MM.1S (cell line): ENCODE results near the gene RPS6KA6.

Source experiments
- DNase-seq: peaks from one replicate; pipeline ENCODE4 v3.0.0-alpha.2; 2015
- H2AFZ ChIP-seq: fragments of 300-600 bp; sonication (generic); 2 replicates; pipeline ENCODE4 v1.6.0; 2016; ENCODE audit warnings: antibody characterized with exemption, low read length
- H3F3A ChIP-seq: fragments of 300-600 bp; sonication (generic); 2 replicates; pipeline ENCODE4 v1.6.1; 2016; ENCODE audit warnings: mild to moderate bottlenecking, antibody characterized with exemption, low read length, moderate library complexity, mixed read lengths; ENCODE audit not compliant: insufficient read depth
- H3K27ac ChIP-seq: fragments of 300-600 bp; sonication (generic); 2 replicates; pipeline ENCODE4 v1.5.1; 2016; ENCODE audit warnings: mild to moderate bottlenecking, low read length
- H3K27me3 ChIP-seq: fragments of 300-600 bp; sonication (generic); replicated peaks from 2 replicates; pipeline ENCODE4 v1.6.0; 2016; ENCODE audit warnings: low read length; ENCODE audit not compliant: insufficient read depth
- H3K36me3 ChIP-seq: fragments of 300-600 bp; sonication (generic); replicated peaks from 2 replicates; pipeline ENCODE4 v1.6.1; 2016; ENCODE audit warnings: mild to moderate bottlenecking, low read length, mixed read lengths; ENCODE audit not compliant: insufficient read depth
- H3K4me1 ChIP-seq: fragments of 300-600 bp; sonication (generic); 2 replicates; pipeline ENCODE4 v1.6.1; 2016; ENCODE audit warnings: low read length, mixed read lengths
- H3K4me2 ChIP-seq: fragments of 300-600 bp; sonication (generic); 2 replicates; pipeline ENCODE4 v1.6.0; 2016; ENCODE audit warnings: low read depth, low read length
- H3K4me3 ChIP-seq: fragments of 300-600 bp; sonication (generic); 2 replicates; pipeline ENCODE4 v1.5.1; 2016; ENCODE audit warnings: low read length, mixed read lengths
- H3K79me2 ChIP-seq: fragments of 300-600 bp; sonication (generic); 2 replicates; pipeline ENCODE4 v1.6.1; 2016; ENCODE audit warnings: mixed run types, low read length, mixed read lengths
- H3K9ac ChIP-seq: fragments of 300-600 bp; sonication (generic); 2 replicates; pipeline ENCODE4 v1.6.1; 2016; ENCODE audit warnings: low read length, mixed read lengths
- H3K9me2 ChIP-seq: fragments of 300-600 bp; sonication (generic); replicated peaks from 2 replicates; pipeline ENCODE4 v1.6.1; 2016; ENCODE audit warnings: mild to moderate bottlenecking, low read length, mixed read lengths; ENCODE audit not compliant: insufficient read depth
- H3K9me3 ChIP-seq: fragments of 300-600 bp; sonication (generic); replicated peaks from 2 replicates; pipeline ENCODE4 v1.6.1; 2016; ENCODE audit warnings: mild to moderate bottlenecking, low read length, mixed read lengths; ENCODE audit not compliant: insufficient read depth
- H4K20me1 ChIP-seq: fragments of 300-600 bp; sonication (generic); 2 replicates; pipeline ENCODE4 v1.6.1; 2016; ENCODE audit warnings: mild to moderate bottlenecking, low read length, moderate library complexity, mixed read lengths; ENCODE audit not compliant: insufficient read depth
- CTCF ChIP-seq: fragments of 300-600 bp; sonication (generic); IDR thresholded peaks from 2 replicates; pipeline ENCODE4 v1.5.1; 2016; ENCODE audit warnings: antibody characterized with exemption, low read length, mixed read lengths
- EZH2 ChIP-seq: fragments of 300-600 bp; sonication (generic); optimal IDR thresholded peaks from 2 replicates; pipeline ENCODE3; 2017; ENCODE audit warnings: low read depth, mild to moderate bottlenecking, antibody characterized with exemption, low read length, mixed read lengths
- EZH2phosphoT487 ChIP-seq: fragments of 300-600 bp; sonication (generic); IDR thresholded peaks from 2 replicates; pipeline ENCODE4 v1.6.1; 2018; ENCODE audit warnings: antibody characterized with exemption, low read length

RPS6KA6 gene

GRCh38 chrX:84216406-84216805, 28.4 kb upstream of the RPS6KA6 start:
- H2AFZ ChIP-seq: no peak overlapping the region
- no peak for TF ChIP-seq CTCF
- no peak for TF ChIP-seq EZH2phosphoT487
- no peak for TF ChIP-seq EZH2
- H3K36me3 ChIP-seq: no peaks in the 10 kb centered on the region
- H3K9me3 ChIP-seq: no peaks in the 10 kb centered on the region
- no peak overlapping the region for H3K27ac ChIP-seq
- no peaks in the 10 kb centered on the region for H3F3A ChIP-seq
- DNase-seq: no peak
- H3K4me2 ChIP-seq: no peak overlapping the region
- H4K20me1 ChIP-seq: no peaks in the 10 kb centered on the region
- H3K4me1 ChIP-seq: no peaks in the 10 kb centered on the region
- no peaks in the 10 kb centered on the region for H3K27me3 ChIP-seq
- H3K9me2 ChIP-seq: no peaks in the 10 kb centered on the region
- H3K79me2 ChIP-seq: no peaks in the 10 kb centered on the region
- H3K9ac ChIP-seq: no peak overlapping the region
- no peak overlapping the region for H3K4me3 ChIP-seq

GRCh38 chrX:84205276-84205675, 17.3 kb upstream of the RPS6KA6 start:
- H3K4me2 ChIP-seq: no peak overlapping the region
- H2AFZ ChIP-seq: no peak overlapping the region

GRCh38 chrX:84199688-84200087, 11.7 kb upstream of the RPS6KA6 start:
- no peaks in the 10 kb centered on the region for H3K27me3 ChIP-seq
- H4K20me1 ChIP-seq: no peaks in the 10 kb centered on the region
- no peak overlapping the region for H3K9ac ChIP-seq
- no peaks in the 10 kb centered on the region for H3K9me3 ChIP-seq
- no peak for TF ChIP-seq EZH2phosphoT487
- TF ChIP-seq CTCF: no peak
- no peak for TF ChIP-seq EZH2
- no peak for DNase-seq
- H3F3A ChIP-seq: no peaks in the 10 kb centered on the region
- no peaks in the 10 kb centered on the region for H3K79me2 ChIP-seq
- no peaks in the 10 kb centered on the region for H3K36me3 ChIP-seq
- H3K4me2 ChIP-seq: no peak overlapping the region
- H3K4me1 ChIP-seq: no peaks in the 10 kb centered on the region
- H3K4me3 ChIP-seq: no peak overlapping the region
- no peaks in the 10 kb centered on the region for H3K9me2 ChIP-seq
- no peak overlapping the region for H2AFZ ChIP-seq
- H3K27ac ChIP-seq: no peak overlapping the region

More at GRCh38 chrX:84205276-84205675, 17.3 kb upstream of the RPS6KA6 start:
- no peak for TF ChIP-seq EZH2phosphoT487
- TF ChIP-seq EZH2: no peak
- TF ChIP-seq CTCF: no peak
- no peaks in the 10 kb centered on the region for H3K4me1 ChIP-seq
- no peak overlapping the region for H3K4me3 ChIP-seq
- no peak overlapping the region for H3K9ac ChIP-seq
- no peaks in the 10 kb centered on the region for H3F3A ChIP-seq
- H3K9me3 ChIP-seq: no peaks in the 10 kb centered on the region
- H3K27ac ChIP-seq: no peak overlapping the region
- H3K9me2 ChIP-seq: no peaks in the 10 kb centered on the region
- H3K36me3 ChIP-seq: no peaks in the 10 kb centered on the region
- no peak for DNase-seq
- H4K20me1 ChIP-seq: no peaks in the 10 kb centered on the region
- no peaks in the 10 kb centered on the region for H3K27me3 ChIP-seq
- no peaks in the 10 kb centered on the region for H3K79me2 ChIP-seq

- Histone ChIP-seq H3K36me3 (no peaks in the 10 kb centered on the region), H3K79me2 (no peaks in the 10 kb centered on the region), H3K9me3 (no peaks in the 10 kb centered on the region), H2AFZ (no peak overlapping the region), H4K20me1 (no peaks in the 10 kb centered on the region), H3K4me3 (no peak overlapping the region), H3K4me1 (no peaks in the 10 kb centered on the region), H3K4me2 (no peak overlapping the region), H3K27ac (no peak overlapping the region), H3K9ac (no peak overlapping the region), H3K9me2 (no peaks in the 10 kb centered on the region), H3K27me3 (no peaks in the 10 kb centered on the region), H3F3A (no peaks in the 10 kb centered on the region)
- DNase-seq: no peak
- TF ChIP-seq EZH2: no peak
- TF ChIP-seq EZH2phosphoT487: no peak
- no peak for TF ChIP-seq CTCF
Measured at GRCh38 chrX:84197550-84197949, 9.6 kb upstream of the RPS6KA6 start.
